GM19035 (cell line): ENCODE results near the gene PHF21B.
"Not testable (repeated sequence)": the region's sequence is repeated elsewhere in the genome, so short reads cannot be mapped to it uniquely, and the experiment has no call there.

ENCODE experiments used
- ATAC-seq: cut with Tn5 transposase; IDR thresholded peaks from one replicate; pipeline ENCODE4 v1.9.1; 2021; ENCODE audit not compliant: unreplicated experiment

The PHF21B gene

DNA sequence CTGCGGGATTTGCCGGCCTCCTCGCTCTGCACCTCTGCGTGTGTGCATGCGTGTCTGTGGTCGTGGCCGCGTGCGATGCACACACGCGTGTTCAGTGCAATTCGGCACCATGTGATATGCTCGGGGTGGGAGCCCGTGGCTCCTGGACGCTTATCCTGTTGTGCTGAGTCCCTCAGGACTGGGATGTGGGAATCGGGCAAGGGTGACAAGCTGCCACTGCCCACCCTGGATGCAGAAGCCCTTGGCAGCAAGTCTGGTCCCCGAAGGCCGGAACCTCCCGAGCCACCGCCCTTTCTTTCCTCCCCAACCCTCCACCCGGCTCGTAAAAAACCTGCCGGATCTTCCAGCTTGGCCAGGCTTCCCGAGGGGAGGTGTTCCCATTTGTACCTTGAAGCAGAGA is 128.2 kb downstream of the PHF21B start:
- no peak for ATAC-seq

DNA sequence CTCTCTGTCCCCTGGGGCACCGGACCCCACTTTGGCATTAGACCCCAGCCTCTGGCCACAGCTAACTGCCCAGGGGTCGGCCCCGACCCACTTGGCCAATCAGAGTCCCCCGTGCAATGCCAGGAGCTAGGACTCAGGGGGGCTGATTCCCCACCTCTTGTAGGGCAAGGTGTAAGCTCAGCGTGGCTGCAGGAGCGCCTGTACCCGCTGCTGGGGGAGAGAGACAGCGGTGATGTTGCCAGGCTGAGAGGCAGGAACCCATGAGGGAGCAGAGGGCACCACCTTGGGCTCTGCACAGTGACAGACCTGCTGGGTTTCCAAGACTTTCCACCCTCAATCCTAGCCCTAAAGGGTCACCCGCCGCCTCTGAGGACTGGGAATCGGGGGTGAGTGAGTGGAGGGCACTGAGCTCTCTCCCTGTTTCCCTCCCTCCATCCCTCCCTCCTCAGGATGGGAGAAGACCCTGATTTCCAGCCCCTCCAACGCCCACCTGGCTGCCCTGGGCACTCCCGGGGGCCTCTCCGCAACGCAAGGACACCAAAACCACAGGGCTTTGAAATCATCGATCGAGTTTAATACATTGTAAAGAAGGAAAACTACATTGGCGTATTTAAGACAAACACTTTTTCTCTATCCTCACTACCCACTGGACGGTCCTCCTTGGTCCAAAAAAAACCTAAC is 129.1 kb downstream of the PHF21B start:
- ATAC-seq: no peak

DNA sequence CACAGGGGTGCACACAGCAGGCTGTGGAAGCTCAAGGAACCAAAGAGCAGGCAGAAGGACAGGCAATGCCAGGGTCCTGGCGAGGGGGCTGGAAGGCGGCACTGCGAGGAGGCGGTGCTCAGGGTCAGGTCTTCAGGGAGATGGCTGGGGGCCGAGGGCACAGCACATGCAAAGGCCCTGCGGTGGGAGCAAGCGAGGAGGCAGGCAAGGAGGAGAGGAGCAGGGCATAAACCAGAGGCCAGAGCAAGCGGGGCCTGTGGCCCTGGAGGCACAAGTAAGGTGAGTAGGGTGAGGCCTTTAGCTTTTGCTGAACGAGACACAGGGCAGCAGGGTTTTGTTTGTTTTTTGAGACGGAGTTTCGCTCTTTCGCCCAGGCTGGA is 130.5 kb downstream of the PHF21B start:
- no peak for ATAC-seq

DNA sequence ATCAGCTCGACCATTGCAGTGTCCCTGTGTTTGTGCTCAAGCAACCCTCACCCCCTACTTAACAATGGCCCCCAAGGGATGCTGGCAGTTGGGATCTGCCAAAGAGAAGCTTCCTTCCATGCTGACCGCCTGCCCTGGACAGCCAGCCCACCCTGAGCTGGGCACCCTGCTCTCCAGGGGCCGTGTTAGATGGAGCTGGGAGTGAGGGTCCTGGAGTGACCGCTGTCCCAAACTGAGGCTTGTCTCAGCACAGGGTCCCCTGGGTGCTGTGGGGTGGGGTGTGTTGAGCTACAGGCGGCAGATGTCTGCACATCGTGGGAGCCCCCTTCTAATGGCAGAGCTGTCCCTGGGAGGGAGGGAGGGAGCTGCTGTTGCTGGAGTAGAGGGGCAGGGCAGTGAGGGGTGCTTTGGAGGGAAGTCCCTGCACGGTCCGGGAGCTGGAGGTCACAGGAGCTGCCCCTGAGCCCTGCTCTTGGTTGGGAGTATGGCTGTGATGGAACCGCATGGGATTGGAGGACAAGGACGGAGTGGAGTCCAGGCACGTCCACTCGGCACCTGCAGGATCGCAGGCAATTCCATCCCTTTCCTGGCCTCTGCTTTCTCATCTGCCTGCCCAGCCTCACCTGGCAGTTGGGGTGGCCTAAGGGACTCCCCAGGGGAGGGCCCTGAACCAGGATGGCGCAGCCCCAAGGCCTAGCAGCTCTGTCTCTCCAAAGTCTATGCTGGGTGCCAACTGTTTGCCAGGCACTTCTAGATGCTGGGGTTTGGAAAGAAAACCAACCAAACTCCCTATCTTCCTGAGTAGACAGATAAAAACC is 131.1 kb downstream of the PHF21B start:
- no peak for ATAC-seq

DNA sequence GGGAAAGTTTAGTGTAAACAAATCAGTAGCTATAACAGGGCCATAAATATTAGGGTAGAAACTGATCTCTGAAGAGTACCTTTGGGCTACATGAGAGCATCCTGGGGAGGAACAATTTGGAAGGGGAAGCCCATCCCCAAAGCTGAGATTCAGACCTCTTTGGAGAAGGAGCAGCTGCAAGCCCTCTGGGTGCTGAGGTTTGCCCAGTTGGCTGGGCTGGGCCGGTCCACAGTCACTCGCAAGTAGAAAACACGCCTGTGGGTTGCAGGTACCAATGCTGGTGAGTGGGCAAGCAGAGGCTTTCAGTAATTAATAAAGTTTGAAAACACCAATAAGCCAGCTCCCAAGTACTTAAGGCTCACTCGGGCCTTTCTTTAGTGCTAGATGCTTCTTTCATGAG is 132.9 kb downstream of the PHF21B start:
- no peak for ATAC-seq

DNA sequence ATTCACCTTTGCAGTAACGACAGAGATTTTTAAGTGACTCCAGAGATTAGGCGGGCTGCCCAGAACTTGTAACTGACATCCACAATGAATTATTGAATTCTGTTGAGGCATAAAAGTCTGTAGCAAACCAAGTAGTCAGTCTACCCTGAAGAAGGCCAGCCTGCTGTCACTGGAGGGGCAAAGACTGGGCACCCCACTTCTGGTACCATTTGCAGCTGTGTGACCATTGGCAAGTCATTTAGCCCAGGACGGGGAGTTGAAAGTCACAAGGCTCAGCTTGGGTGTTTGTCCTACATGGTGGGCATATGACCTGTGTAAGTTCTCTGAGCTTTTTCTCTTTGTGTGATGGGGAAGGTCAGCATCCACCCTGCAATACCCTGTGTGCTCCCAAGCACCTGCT is 138.0 kb downstream of the PHF21B start:
- ATAC-seq: no peak

DNA sequence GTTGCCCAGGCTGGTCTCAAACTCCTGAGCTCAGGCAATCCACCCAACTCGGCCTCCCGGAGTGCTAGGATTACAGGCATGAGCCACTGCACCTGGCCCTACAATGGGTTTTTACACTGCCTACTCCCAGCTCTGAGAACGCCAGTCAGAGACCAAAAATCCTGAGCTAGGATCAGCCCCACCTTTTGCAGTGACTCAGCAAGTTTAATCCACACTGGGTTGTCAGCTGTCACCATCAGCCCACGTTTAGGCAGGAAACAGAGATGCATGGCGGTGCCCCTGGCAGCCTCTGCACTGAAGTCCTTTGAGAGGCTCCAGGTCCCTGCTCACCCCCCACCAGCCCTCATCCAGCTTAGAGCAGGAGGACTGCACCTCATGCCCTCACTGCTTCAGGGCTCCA is 139.8 kb downstream of the PHF21B start:
- ATAC-seq: no peak

DNA sequence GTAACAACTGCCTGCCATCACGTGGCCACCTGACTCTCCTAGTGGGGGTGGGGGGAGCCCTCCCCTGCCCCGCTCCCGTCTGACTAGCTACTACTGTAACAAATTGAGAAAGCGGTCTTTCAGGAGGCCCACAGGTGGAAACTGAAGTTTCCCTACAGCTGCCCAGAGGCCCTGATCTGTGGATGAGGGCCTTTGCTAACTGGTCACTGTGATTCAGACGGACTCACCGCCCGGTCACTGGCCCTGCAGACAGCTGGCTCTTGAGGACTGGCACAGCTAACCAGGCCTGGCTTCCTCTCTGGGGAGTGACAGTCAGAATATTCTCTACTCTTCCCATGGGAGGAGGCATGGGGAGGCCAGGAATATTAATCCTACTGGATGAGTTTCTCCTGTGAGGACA is 140.6 kb downstream of the PHF21B start:
- no peak for ATAC-seq

DNA sequence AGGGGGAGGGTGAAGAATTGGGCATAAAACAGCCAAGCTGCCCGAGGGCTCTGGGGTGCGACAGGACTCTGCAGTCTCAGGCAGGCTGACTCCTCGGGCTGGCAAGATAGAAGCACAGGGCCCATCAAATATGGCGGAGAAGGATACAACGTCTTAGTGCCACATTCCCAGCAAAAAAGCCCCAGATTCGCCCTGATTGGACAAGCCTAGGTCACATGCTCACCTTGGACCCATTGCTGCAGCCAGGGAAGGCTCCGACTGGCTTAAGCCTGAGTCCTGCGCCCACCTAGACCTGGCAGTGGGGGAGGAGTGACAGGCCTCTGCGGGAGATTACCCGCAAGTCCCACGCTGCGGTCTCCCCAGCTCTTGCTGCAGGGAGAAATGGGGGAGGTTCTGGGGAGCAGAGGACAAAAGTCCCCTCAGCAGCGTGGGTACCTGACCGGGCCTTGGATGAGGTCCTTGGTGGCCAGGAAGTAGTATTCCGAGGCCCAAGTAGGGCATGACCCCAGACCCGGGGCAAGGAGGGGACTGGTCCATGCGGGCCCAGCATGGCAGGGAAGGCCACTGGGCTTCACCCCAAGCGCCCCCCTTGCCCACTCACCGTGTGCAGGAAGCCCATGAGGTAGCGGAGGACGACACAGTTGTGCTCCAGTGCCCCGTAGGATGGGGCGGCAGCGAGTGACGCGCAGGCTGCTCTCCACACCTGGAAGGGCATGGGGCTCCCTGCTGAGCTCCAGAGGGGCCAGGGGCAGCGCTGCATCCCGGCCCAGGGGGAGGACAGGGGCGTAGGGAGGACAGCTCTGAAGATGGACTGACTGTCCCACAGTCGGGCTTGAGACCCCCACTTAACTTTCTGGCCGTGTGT is 144.4 kb downstream of the PHF21B start:
- no peak for ATAC-seq

DNA sequence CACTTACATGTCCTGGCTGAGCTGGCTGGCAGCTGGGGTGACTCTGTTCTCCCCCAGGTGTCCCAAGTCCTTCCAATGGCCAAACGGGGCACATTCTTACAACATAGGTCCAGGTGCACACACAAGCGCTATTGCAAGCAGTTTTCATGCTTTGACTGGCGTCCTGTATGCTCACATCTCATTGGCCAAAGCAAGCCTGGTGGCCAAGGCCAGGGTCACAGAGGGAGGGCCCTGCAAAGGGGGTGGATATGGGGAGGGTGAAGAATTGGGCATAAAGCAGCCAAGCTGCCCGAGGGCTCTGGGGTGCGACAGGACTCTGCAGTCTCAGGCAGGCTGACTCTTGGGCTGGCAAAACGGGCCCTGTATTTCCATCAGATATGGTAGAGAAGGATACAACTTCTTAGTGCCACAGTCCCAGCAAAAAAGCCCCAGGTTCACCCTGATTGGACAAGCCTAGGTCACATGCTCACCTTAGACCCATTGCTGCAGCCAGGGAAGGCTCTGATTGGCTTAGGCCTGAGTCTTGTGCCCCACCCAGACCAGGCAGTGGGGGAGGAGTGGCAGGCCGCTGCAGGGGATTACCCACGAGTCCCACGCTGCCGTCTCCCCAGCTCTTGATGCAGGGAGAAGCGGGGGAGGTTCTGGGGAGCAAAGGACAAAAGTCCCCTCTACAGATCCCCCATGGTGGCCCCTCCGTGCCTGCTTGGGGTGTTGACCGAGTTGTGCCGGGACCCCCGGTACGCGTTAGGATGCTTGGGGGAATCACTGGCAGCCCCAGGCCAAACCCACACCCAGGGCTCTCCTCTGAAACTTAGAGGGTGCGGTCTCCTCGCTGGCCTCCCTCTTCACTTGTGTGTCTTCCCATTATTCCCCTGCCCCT is 146.6 kb downstream of the PHF21B start:
- no peak for ATAC-seq

DNA sequence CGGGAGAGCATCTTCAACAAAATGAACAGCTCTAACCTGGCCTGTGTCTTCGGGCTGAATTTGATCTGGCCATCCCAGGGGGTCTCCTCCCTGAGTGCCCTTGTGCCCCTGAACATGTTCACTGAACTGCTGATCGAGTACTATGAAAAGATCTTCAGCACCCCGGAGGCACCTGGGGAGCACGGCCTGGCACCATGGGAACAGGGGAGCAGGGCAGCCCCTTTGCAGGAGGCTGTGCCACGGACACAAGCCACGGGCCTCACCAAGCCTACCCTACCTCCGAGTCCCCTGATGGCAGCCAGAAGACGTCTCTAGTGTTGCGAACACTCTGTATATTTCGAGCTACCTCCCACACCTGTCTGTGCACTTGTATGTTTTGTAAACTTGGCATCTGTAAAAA is 147.5 kb downstream of the PHF21B start:
- ATAC-seq: no peak

DNA sequence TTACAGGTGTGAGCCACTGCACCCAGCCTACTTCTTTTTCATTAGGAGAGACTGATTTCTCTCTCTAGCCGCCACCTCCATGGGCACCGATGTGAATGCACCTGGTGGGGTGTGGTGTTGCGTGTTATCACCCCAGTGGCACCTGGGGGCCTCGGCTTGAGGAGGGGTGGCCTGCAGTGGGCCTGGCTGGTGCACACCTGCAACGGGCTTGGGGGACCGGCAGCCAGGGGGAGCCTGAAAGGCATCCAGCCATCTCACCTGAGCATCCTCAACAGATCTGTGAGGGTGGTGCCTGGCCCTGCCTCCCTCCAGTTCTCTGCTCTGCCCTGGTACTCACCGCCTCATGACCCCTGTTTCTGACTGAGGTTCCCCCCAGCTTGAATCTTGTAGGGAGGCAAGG is 148.6 kb downstream of the PHF21B start:
- no peak for ATAC-seq

DNA sequence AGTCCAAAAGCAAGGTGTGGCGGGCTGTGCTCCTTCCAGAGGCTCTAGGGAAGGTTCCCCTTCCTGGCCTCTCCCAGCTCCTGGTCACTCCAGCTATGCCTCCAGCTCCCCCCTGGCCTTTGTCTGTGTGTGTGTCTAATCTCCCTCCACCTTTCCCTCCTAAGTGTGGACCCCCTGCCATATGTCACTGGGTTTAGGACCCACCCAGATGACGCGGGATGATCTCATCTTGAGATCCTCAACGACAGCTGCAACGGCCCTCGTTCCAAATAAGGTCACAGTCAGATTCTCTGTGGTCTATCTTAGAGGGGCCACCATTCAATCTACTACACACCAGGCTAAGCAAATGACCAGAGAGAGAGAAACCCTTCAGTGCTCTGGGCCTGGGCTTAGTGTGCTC is 149.5 kb downstream of the PHF21B start:
- ATAC-seq: no peak

DNA sequence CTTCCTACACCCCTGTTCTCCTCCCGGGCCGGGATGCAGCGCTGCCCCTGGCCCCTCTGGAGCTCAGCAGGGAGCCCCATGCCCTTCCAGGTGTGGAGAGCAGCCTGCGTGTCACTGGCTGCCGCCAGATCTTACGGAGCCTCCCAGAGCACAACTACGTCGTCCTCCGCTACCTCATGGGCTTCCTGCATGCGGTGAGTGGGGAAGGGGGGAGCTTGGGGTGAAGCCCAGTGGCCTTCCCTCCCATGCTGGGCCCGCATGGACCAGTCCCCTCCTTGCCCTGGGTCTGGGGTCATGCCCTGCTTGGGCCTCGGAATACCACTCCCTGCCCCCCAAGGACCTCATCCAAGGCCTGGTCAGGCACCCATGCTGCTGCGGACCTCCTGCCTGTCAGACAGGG is 150.2 kb downstream of the PHF21B start:
- ATAC-seq: no peak

DNA sequence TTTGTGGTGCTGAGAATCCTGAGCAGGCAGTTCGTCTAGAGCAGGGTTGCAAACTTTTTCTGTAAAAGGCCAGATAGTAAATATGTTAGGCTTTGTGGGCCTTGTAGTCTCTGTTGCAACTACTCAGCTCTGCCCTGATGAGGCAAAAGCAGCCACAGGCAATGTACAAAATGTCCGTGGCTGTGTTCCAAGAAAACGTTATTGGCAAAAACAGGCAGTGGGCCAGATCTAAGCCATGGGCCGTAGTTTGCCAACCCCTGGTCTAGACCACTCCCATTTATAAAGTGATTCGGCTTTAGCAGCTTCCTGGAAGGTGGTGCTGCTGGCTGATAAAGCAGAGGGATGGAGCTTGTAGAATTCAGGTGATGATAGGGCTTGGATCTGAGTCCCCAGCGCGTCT is 151.0 kb downstream of the PHF21B start:
- ATAC-seq: not testable (repeated sequence)

DNA sequence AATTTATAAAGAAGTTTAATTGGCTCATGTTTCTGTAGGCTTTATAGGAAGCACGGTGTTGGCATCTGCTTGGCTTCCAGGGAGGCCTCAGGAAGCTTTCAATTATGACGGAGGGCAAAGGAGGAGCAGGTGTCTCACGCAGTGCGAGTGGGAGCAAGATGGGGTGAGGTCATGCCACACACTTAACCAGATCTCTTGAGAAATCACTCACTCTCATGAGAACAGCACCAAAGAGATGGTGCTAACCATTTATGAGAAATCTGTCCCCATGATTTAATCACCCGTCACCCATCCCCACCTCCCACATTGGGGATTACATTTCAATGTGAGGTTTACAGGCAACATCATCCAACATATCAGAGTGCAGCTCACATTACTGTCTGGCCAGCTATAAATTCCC is 153.9 kb downstream of the PHF21B start:
- ATAC-seq: no peak

DNA sequence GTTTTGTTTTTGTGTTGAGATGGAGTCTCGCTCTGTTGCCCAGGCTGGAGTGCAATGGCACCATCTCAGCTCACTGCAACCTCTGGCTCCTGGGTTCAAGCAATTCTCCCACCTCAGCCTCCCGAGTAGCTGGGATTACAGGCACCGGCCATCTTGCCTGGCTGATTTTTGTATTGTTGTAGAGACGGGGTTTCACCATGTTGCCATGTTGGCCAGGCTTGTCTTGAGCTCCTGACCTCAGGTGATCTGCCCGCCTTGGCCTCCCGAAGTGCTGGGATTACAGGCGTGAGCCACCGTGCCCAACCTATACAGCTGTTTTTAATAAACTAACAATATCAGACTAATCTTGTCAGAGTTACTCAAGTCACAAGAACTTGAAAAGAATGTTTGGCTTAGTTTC is 155.2 kb downstream of the PHF21B start:
- not testable (repeated sequence) for ATAC-seq

DNA sequence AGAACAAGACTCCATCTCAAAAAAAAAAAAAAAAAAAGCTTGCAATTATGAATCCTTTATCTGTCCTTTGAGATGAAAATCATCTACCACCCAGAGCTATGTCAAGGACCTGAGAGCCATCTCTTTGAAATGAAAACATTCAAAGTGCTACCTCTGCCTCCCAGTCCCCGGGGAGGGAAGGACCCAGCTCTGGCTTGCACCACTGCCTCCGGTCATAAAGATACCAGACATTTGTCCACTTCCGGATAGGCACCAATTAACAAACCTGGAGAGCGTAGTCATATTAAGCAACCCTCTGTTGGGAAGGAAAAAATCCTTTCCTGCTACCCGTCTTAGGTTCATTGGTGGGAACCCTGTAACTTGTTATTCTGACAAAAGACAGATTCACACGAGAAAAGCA is 158.9 kb downstream of the PHF21B start:
- no peak for ATAC-seq

DNA sequence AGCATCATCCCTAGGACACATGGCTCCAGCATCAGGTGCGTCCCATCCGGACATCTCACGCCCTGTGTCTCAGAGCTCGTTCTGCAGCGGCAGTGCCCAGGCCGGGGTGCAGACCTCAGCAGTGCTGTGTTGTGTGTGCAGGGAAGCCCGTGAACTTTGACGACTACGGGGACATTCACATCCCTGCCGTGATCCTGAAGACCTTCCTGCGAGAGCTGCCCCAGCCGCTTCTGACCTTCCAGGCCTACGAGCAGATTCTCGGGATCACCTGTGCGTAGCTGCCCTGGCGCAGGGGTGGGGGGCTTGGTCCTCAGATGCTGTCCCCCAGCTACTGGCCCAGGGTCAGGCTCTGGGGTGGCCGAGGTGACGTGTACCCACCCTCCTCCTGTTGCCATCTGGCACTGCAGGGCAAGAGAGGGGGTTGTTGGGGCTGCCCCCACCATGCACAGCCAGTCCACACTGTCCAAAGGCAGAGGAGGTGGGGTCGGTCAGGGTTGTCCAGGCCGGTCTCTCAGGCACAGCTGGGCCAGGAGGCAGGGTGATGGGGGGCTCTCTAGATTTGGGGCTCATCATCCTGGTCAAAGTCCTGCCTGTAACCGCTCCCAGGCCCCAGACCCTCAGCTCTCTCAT is 160.9 kb downstream of the PHF21B start:
- no peak for ATAC-seq

DNA sequence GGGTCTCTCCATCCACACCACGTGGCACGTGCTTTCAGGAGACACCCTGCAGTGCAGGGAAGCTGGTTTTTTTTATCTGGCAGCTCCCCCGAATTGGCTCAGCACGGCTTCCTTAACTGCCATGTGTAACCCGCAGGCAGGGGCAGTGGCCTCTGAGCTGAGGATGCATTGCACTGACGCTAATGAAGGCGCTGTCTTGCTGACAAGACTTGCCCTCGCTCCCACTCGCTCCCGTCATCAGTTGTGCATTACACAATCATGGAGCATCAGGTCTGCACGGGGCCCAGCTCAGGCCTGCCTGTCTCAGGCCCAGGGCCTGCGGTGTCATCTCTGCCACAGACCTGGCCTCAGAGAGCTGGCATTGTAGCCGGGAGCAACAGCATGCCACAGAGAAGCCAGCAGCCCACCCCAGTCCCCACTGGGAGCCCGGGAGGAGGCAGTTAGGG is 161.5 kb downstream of the PHF21B start:
- no peak for ATAC-seq
